ENCODE measurements around the gene FGF9. TPM values are rescaled to one million over a fixed set of nuclear protein-coding genes. Genes with fewer than 3 reads are reported as not detected.

Gene FGF9
- total and polyA plus RNA-seq, 2 of the 8 experiments (the other 6 are each of a cell fraction or from before 2014, with no cell fraction given): 0.02 TPM; not detected in 1

- H3K79me1 ChIP-seq (ENCODE audit: low read depth, low read length): no peaks in the 10 kb centered on the region
- no peak overlapping the region for H3K23ac ChIP-seq (ENCODE audit: insufficient read length)
- H3K4me3 ChIP-seq (ENCODE audit: extremely low read depth in 1 of 4, insufficient read depth in 2 of 4, low read depth in 3 of 4, low read length in 4 of 4): no peak overlapping the region
- no peak overlapping the region for H3K56ac ChIP-seq (replicated peaks; ENCODE audit: insufficient read length, low read depth, low read length)
- peaks cover 3 to 5% of the 10 kb centered on the region in 2 experiments; a peak in 1 of 4 replicates for H3K9me3 ChIP-seq (ENCODE audit: insufficient read depth in 2 of 2, low read depth in 1 of 2, low read length in 1 of 2)
- no peak overlapping the region for H3K18ac ChIP-seq (ENCODE audit: extremely low read depth, low read length)
- DNase-seq (ENCODE audit: low read depth in 1 of 2, low spot score in 2 of 2) (peak in 1 of 2 experiments; percentile 33), FAIRE-seq (peak; percentile 19)
- peak; percentile 44; the same call in 1 of the 2 replicates for TF ChIP-seq JUND (IDR thresholded peaks at IDR 0.05; ENCODE audit: low read length)
- TF ChIP-seq GABPA (IDR thresholded peaks at IDR 0.05; ENCODE audit: borderline replicate concordance, insufficient read depth, low read length): no peak
- H3K9ac ChIP-seq (replicated peaks in 1 of 4; ENCODE audit: extremely low read depth in 1 of 4, low read depth in 3 of 4, low read length in 3 of 4): no peak overlapping the region
- no peak overlapping the region for H2BK20ac ChIP-seq (ENCODE audit: low read length)
- H3K4ac ChIP-seq (replicated peaks; ENCODE audit: insufficient read length, low read depth, low read length): no peak overlapping the region
- no peak overlapping the region for H2BK12ac ChIP-seq (ENCODE audit: low read depth, low read length)
- no peaks in the 10 kb centered on the region for H3K23me2 ChIP-seq (ENCODE audit: low read depth, low read length)
- no peak overlapping the region for H4K91ac ChIP-seq (replicated peaks; ENCODE audit: insufficient read length, low read length)
- H4K20me1 ChIP-seq (replicated peaks in 1 of 2; ENCODE audit: control insufficient read depth in 1 of 2, insufficient read depth in 2 of 2, low read length in 2 of 2): no peaks in the 10 kb centered on the region
- H2AFZ ChIP-seq (ENCODE audit: low read length): no peak overlapping the region
- H2AK5ac ChIP-seq (ENCODE audit: low read depth, low read length): no peak overlapping the region
- H2BK15ac ChIP-seq (ENCODE audit: low read length): no peak overlapping the region
- POLR2A ChIA-PET (ENCODE audit: partially characterized antibody): no interaction called here
- H2BK5ac ChIP-seq (ENCODE audit: low read depth, low read length): no peak overlapping the region
- CTCF ChIA-PET (ENCODE audit: partially characterized antibody): no interaction called here
- H3K14ac ChIP-seq (ENCODE audit: insufficient read length): no peak overlapping the region
- H4K5ac ChIP-seq (ENCODE audit: insufficient read length, low read depth, low read length): no peak overlapping the region
- H2BK120ac ChIP-seq (replicated peaks; ENCODE audit: low read depth, low read length): no peak overlapping the region
- no peaks in the 10 kb centered on the region for H3K27me3 ChIP-seq (replicated peaks in 1 of 4; ENCODE audit: control insufficient read depth in 3 of 4, extremely low read depth in 1 of 4, insufficient read depth in 3 of 4, low read length in 3 of 4)
- no peaks in the 10 kb centered on the region for H3K79me2 ChIP-seq (ENCODE audit: control insufficient read depth in 1 of 2, insufficient read depth in 2 of 2, low read length in 2 of 2)
- no peak overlapping the region for H3K27ac ChIP-seq (ENCODE audit: low read depth, low read length)
- no peak overlapping the region for H4K8ac ChIP-seq (ENCODE audit: extremely low read depth, insufficient read depth, low read length)
- H3K36me3 ChIP-seq (ENCODE audit: control insufficient read depth in 2 of 4, insufficient read depth in 4 of 4, low read length in 3 of 4): no peaks in the 10 kb centered on the region
- H3K4me1 ChIP-seq (replicated peaks in 1 of 4; ENCODE audit: control insufficient read depth in 3 of 4, insufficient read depth in 4 of 4, low read length in 3 of 4): peaks cover 0 to 8% (median 0%) of the 10 kb centered on the region in 4 experiments; a peak in 2 of 7 replicates
- peak overlapping the region in 1 of 2 experiments; percentile 39; a peak in 1 of 4 replicates for H3K4me2 ChIP-seq (ENCODE audit: insufficient read depth in 1 of 2, low read depth in 2 of 2, low read length in 2 of 2)
- 72% methylated on average over 9 of the region's 9 CpGs; no CpG with 5 or more reads in 1 of the 2 experiments for WGBS, 2 experiments (ENCODE audit: extremely low coverage in 1 of 2, insufficient coverage in 1 of 2, insufficient read length in 1 of 2, insufficient replicate concordance in 2 of 2, low coverage in 1 of 2, low lambda C conversion rate in 2 of 2, missing lambda C conversion rate in 1 of 2)
Measured at GRCh38 chr13:21733475-21734263, 62.8 kb downstream of the FGF9 start.

Measured in H1 (cell line).